BE2C (cell line): Measurements from ENCODE around the gene REEP6.
A peak's percentile ranks its signal among the peaks of the same experiment; 100 is the strongest.

Experiments used
- DNase-seq: peaks from one replicate; pipeline ENCODE4 v3.0.0-alpha.2; 2020
- H3K27me3 ChIP-seq: fragments of 250-450 bp; sonication (Bioruptor Pico); 2 replicates; pipeline ENCODE4 v1.5.1; 2020; ENCODE audit warnings: mild to moderate bottlenecking
- H3K36me3 ChIP-seq: fragments of 250-450 bp; sonication (Bioruptor Pico); 2 replicates; pipeline ENCODE4 v1.5.1; 2020; ENCODE audit warnings: mild to moderate bottlenecking
- H3K4me1 ChIP-seq: fragments of 250-450 bp; sonication (Bioruptor Pico); 2 replicates; pipeline ENCODE4 v1.5.1; 2020
- H3K4me3 ChIP-seq: 2 replicates; pipeline ENCODE4 v1.5.1; 2011; ENCODE audit warnings: low read depth, low read length
- H3K9me3 ChIP-seq: fragments of 250-450 bp; sonication (Bioruptor Pico); 2 replicates; pipeline ENCODE4 v1.5.1; 2020
- TF ChIP-seq, protein P1 (sequence below): IDR thresholded peaks from 2 replicates; pipeline ENCODE4 v1.5.1; 2012; ENCODE audit warnings: mild to moderate bottlenecking, low read depth, low read length

REEP6 gene

DNA sequence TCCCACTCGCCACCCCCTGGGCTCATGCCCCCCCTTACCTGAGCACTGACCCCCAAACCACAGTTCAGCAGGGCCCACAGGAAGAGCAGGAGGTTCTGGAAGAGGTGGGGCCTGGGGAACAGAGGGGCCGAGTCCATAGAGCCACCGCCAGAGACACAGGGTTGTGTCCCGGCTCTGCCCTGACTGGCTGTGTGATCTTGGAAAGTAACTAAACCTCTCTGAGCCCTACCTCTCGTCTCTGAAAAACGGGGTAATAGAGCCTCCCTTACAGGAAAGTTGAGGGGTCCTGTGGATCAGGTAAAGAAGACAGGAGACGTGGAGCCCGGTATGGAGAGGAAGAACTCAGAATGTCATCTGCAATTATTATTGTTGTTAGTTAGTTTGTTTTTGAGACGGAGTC lies 19.8 kb downstream of the REEP6 start:
- Histone ChIP-seq H3K9me3 (no peaks in the 10 kb centered on the region; the same call in 1 of the 2 replicates), H3K4me1 (peaks cover 3% of the 10 kb centered on the region; the same call in 1 of the 2 replicates), H3K36me3 (no peaks in the 10 kb centered on the region), H3K4me3 (no peak overlapping the region), H3K27me3 (peaks cover 39% of the 10 kb centered on the region)
- DNase-seq: no peak
- TF ChIP-seq, protein P1, sequence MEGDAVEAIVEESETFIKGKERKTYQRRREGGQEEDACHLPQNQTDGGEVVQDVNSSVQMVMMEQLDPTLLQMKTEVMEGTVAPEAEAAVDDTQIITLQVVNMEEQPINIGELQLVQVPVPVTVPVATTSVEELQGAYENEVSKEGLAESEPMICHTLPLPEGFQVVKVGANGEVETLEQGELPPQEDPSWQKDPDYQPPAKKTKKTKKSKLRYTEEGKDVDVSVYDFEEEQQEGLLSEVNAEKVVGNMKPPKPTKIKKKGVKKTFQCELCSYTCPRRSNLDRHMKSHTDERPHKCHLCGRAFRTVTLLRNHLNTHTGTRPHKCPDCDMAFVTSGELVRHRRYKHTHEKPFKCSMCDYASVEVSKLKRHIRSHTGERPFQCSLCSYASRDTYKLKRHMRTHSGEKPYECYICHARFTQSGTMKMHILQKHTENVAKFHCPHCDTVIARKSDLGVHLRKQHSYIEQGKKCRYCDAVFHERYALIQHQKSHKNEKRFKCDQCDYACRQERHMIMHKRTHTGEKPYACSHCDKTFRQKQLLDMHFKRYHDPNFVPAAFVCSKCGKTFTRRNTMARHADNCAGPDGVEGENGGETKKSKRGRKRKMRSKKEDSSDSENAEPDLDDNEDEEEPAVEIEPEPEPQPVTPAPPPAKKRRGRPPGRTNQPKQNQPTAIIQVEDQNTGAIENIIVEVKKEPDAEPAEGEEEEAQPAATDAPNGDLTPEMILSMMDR: no peak

DNA sequence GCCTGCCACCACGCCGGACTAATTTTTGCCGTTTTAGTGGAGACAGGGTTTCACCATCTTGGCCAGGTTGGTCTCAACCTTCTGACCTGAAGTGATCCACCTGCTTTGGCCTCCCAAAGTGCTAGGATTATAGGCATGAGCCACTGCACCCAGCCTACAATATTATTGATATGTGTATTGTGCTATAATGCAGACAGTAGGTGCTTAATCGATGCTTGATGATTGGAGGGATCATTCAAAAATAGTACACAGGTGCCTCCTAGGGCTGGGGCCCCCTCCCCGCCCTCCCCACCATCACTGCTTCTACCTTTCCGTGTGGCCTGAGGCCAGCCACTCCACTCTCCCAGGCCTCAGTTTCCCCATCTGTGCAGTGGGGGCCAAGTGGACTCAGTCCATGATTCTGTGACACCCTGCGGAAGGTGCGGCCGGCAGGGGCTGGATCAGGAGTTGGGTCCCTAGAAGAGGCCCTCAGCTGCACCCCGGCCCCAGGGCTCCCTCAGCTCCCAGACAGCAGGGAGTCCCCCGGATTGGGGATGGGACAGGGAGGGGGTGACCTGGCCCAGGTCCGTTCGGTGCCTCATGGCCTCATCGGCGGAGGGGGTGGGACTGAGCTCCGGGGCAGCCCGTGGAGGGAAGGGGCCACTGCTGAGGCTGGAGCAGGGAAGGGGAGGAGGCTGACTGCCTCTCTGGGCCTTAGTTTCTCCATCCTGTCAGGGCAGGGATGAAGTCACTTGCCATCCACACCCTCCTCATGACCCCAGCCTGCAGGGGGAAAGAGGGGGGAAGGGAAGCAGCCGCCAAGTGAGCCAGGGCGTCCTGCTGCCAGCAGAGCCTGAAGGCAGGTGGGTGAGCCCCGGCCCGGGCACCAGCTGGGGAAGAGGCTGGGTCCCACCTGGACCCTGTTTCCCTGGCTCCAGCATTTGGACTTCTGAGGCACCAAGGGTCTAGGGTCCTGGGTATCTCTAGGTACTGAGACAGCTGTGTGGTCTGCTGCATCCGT lies 20.6 kb downstream of the REEP6 start:
- peaks cover 3% of the 10 kb centered on the region; the same call in 1 of the 2 replicates for H3K4me1 ChIP-seq
- H3K27me3 ChIP-seq: peaks cover 39% of the 10 kb centered on the region
- no peaks in the 10 kb centered on the region; the same call in 1 of the 2 replicates for H3K9me3 ChIP-seq
- no peaks in the 10 kb centered on the region for H3K36me3 ChIP-seq
- no peak overlapping the region for H3K4me3 ChIP-seq
- DNase-seq: no peak
- TF ChIP-seq, protein P1: no peak

DNA sequence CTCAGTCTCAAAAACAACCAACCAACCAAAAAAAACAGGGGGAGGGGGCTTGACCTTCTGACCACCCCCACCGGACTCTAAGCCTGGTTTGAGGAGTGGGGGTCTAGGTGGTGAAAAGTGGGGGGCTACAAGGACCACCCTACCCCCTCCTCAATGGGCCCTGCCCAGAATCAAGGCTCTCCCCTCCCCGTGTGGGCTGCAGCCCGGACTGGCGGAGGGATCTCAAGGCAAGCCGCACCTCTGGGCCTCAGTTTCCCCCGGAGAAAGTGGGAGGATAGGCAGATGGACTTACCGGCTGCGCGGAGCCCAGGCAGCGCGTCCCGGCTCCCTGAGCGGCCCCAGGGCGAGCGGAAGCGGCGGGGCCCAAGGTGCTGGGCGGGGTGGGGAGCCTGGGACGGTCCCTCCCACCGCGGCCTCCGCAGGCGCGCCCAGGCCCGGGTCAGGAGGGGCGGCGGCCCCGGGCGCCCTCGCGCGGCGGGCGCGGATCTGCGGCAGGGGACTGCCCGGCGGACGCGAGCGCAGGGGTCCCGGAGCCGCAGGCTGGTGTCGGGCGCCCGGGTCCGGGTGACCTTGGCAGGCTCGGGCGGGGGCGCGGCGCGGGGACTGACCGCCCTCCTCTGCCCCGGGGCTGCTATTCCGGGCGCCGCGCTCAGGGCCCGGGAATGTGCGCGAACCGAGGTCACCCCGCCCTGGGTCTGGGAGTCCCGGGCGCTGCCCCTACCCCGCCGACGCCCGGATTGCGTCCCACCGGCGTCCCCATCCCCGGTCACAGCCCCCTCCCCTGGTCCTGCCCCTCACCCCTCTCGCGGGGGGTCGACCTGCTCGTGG lies 21.9 kb downstream of the REEP6 start, which contains the start of gene ADAMTSL5:
Gene ADAMTSL5 (minus strand): TSS at position 349 of the 828 bp plus-strand sequence. CDS start 2,076 bp downstream, outside the sequence.
- peaks cover 39% of the 10 kb centered on the region for H3K27me3 ChIP-seq
- TF ChIP-seq, protein P1: no peak
- no peaks in the 10 kb centered on the region for H3K36me3 ChIP-seq
- DNase-seq: peak; percentile 50
- peaks cover 3% of the 10 kb centered on the region; the same call in 1 of the 2 replicates for H3K4me1 ChIP-seq
- no peaks in the 10 kb centered on the region; the same call in 1 of the 2 replicates for H3K9me3 ChIP-seq
- H3K4me3 ChIP-seq: no peak within 1 kb of the TSS

DNA sequence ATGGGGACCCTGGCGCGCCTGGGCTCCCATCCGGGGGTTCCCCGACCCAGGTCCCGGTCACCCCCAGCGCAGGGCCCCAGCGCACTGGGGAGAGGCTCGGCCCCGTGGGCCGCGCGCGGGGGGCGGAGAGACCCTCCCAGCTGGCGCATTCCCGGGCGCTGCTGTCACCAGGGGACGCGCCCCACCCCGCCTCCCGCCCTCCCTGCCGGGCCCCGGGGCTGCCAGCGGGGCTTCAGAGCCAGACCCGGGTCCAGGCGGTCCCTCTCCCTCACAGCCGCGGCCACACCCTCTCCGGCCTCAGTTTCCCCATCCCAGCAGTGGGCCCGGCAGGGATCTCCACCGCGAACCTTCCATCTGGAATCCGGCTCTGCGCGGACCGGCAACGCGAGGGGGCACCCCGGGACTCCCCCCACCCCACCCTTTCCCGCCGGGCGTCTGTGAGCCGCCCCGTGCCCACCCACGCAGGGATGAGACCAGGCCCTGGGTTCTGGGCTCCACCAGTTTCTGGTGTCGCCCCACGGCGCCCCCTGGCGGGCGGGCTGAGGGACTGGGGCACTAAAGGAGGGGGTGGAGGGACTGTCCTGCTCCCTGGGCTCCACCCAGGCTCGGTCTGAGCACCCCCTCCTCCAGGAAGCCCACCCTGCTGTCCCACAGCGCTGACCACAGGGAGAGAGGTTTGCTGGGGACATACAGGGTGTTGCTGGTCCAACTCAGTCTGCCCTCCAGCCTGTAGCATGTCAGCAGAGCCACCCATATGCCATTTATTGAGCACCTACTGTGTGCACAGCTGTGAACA lies 22.7 kb downstream of the REEP6 start:
- no peaks in the 10 kb centered on the region; the same call in 1 of the 2 replicates for H3K4me1 ChIP-seq
- no peaks in the 10 kb centered on the region; the same call in 1 of the 2 replicates for H3K9me3 ChIP-seq
- TF ChIP-seq, protein P1: peak; percentile 49
- peak; percentile 51 for DNase-seq
- H3K36me3 ChIP-seq: no peaks in the 10 kb centered on the region
- H3K4me3 ChIP-seq: no peak overlapping the region
- H3K27me3 ChIP-seq: peaks cover 39% of the 10 kb centered on the region

DNA sequence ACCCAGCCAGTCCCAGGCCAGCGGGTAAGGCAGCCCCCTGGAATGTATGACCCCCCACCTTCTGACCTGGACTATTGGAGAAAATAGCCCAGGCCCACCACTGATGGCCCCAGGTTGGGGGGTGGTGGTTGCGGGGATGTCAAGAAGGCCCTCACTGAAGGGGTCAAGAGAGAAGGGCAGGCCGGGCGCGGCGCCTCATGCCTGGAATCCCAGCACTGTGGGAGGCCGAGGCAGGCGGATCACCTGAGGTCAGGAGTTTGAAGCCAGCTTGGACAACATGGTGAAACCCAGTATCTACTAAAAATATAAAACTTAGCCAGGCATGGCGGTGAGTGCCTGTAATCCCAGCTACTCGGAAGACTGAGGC lies 23.3 kb downstream of the REEP6 start:
- H3K9me3 ChIP-seq: no peaks in the 10 kb centered on the region
- no peaks in the 10 kb centered on the region for H3K36me3 ChIP-seq
- no peak overlapping the region for H3K4me3 ChIP-seq
- no peaks in the 10 kb centered on the region for H3K4me1 ChIP-seq
- TF ChIP-seq, protein P1: no peak
- no peak for DNase-seq
- peaks cover 39% of the 10 kb centered on the region for H3K27me3 ChIP-seq
